Measurements from ENCODE around the gene WASF1.
"Not testable (repeated sequence)": the region's sequence is repeated elsewhere in the genome, so short reads cannot be mapped to it uniquely, and the experiment has no call there.

The WASF1 gene

DNA sequence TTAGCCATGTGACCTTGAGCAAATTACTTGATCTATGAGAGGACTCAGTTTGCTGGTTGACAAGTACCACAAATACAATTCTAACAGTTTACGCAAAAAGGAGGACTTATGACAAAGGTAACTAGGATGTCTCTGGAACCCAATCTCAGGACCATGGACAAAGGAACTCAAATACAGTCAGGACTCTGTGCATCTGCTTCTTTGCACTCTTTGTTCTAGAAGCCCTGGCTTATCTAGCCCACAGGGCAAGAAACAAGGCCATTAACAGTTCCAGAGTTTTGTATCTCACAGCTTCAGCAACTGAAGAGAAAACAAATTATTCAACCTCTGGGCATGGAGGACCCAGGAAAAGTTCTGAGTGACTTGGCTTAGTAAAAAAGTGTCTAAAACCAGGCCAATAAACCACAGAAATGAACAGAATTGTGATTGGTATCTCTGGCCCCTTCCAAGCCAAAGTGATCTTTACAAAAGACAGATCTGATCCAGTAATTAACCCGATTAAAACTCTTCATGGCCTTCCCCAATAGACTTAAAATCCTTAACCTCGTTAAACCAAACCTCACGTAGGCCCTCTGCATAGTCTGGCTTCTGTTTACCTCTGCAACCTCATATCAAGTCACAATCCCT is 5.9 kb downstream of the WASF1 start:
- no peak for DNase-seq (ENCODE audit: low spot score)

DNA sequence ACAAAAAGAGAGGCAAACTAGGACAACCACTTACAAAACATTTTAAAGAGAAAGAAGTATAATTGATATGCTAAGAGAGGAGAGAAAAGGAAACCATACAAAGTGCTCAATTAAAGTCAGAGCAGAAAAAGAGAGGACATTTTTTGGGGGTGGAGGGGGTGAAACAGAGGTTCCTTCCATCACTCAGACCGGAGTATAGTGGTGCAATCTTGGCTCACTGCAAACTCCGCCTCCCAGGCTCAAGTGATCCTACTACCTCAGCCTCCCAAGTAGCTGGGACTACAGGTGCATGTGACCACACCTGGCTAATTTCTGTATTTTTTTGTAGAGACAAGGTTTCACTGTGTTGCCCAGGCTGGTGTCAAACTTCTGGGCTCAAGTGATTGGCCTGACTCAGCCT is 9.4 kb downstream of the WASF1 start:
- DNase-seq (ENCODE audit: low spot score) = no peak

DNA sequence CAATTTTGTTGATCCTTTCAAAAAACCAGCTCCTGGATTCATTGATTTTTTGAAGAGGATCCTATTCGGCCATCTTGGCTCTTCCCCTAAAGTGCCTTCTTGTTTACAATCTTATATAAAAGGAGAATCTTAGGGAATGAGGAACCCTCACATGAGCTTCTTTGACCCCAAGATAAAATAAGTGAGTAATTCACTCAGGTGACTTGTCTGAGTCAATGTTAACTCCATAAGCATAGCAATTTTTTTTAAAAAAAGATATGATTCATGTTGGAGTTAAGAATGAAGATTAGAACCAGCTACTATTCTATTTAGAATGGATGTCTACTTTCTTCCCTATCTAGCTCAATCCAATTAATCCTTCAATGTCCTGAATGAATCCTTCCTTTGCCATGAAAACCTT is 21.0 kb downstream of the WASF1 start:
- DNase-seq (ENCODE audit: low spot score) = no peak

DNA sequence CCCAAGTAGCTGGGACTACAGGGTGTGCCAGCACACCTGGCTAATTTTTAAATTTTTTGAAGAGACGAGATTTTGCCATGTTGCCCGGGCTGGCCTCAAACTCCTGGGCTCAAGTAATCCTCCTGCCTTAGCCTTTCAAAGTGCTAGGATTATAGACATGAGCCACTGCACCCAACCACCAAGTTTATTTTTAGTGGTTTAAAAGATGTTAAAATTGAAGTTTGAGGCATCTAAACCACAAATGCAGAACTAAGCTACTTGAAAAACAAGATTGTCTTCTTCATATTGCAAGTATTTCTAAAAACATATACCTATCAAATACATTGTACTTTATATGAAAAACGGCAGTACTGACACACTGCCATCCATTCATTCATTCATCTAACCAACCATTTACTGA is 31.6 kb downstream of the WASF1 start:
- DNase-seq (ENCODE audit: low spot score) = no peak

DNA sequence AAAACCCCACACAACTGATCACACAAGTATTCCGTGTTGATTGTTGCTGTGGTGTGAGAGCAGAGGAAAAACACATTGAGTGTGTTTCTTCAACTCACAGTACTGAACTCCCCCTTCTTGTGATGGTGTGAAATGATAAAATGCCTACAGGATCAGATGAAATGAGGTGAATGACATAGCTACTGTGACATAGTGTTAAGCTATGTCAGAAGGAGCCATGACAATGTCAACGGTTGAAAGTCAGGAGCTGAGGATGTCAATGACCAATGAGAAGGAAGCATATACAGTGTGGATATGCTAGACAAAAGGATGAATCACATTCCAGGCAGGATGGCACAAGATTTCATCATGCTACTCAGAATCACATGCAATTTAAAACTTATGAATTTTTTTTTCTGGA is 38.8 kb downstream of the WASF1 start:
- DNase-seq (ENCODE audit: low spot score) = no peak

DNA sequence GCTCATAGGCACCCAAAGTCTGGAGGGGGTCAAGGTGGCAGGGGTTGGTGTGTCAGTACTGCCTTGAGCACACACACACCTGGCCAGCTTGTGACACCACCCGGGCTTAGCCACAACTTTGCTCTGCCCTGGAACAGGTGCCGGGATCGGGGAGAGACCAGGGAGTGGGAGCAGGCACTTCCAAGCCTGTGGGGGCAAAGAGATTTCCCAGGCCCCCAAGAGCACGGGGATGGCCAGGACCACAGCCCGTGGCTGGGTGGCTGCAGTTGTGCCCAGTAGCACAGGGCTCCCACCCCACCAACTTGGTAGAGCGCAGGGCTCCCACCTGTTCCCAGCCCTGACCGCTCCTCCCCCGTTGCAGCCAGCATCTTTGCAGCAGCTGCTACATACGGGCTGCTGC is 40.4 kb downstream of the WASF1 start:
- no peak for DNase-seq (ENCODE audit: low spot score)

DNA sequence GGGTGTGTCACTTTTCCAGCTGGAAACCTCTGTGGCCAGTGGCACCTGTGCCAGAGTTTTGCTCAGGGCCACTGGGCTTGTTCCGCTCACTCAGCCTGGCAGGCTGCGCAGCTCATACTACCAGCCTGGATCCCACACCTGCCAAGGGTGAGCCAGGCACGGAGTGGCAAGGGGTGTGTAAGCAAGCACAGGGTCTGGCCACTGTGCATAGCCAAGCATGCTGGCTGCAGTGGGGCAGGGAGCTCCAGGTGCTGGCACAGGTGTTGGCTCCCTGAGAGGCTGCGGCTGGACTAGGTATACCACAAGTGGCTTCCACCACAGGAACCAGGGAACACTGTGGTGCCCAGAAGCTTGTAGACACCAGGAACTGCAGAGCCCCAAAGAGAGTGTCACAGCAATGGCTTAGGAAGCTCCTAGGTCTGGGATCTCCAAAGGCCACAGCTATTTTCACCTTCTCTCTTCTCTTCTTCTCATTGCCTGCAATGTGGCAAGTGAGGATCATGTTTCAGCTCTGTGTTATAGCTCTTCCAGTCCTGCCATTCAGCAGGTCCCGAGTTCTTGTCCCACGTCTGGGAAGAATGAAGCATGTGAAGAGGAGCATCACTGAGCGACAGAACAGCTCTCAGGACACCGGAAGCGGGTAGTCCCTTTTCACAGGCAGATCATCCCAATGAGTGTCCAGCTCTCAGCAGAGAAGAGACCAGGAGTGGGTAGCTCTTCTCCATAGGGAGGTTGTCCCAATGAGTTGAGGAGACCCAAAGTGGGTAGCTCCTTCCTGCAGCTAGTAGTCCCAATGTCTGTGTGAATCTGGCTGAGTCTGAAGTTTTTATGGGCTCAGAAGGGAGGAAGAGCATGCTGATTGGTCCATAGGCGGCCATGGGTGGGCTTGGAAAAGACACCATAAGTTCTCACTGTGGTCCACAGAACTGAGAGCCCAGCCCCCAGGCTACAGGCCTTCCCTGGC is 41.3 kb downstream of the WASF1 start:
- DNase-seq (ENCODE audit: low spot score) = no peak

DNA sequence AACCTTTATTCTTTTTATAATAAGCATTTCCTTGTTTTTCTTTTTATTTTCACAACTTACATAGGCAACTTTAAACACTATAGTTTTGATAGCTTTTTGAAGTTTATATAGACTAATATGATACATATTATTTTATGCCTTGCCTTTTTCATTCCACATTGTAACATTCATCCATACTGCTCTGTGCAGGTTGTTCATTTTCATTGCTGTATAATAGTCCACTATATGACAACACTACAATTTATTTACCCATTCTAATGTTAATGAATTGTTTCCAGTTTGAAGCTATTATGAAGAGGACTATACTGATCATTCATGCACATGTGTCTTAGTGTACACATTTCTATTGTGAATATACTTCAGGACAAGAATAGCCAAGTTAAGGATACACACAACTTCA is 49.1 kb downstream of the WASF1 start:
- DNase-seq (ENCODE audit: low spot score) = no peak

DNA sequence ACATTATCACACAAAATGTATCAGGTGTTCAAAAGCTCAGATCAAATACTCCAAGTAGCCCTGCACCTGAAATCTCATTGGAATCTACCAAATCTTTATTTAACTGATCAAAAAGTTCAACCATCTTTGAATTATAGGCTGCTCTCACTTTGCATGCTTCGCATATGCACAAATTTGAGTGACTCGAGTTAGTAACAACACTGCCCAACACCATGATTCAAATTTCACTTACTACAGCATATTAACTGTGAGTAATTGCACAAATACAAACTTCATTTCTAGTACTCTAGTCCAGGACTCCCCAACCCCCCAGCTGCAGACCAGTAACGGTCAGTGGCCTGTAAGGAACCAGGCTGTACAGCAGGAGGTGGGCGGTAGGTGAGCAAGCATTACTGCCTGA is 51.1 kb downstream of the WASF1 start:
- no peak for DNase-seq (ENCODE audit: low spot score)

DNA sequence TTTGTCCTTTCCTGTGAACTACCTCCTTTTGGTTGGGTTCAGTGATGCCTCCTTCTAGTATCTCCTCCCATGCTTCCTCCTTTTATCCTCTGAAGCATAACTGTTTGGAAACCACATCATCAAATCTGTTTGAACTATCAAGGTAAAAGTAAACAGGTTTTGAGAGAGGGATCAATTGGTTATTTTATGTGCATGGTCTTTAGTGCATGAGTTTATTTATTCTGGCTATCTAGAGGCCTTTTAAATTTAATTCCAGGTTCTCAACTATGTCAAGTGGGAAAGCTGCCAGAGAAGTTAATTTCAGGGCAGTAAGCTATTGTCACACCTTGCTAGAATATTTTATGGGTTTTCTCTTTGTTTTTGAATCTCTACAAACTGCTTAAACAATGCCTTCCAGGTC is 54.1 kb downstream of the WASF1 start:
- no peak for DNase-seq (ENCODE audit: low spot score)

DNA sequence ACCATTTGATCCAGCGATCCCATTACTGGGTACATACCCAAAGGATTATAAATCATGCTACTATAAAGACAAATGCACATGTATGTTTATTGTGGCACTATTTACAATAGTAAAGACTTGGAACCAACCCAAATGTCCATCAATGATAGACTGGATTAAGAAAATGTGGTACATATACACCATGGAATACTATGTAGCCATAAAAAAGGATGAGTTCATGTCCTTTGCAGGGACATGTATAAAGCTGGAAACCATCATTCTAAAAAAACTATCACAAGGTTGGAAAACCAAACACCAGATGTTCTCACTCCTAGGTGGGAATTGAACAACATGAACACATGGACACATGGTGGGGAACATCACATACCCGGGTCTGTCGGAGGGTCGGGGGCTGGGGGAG is 57.8 kb downstream of the WASF1 start:
- DNase-seq (ENCODE audit: low spot score) = not testable (repeated sequence)

DNA sequence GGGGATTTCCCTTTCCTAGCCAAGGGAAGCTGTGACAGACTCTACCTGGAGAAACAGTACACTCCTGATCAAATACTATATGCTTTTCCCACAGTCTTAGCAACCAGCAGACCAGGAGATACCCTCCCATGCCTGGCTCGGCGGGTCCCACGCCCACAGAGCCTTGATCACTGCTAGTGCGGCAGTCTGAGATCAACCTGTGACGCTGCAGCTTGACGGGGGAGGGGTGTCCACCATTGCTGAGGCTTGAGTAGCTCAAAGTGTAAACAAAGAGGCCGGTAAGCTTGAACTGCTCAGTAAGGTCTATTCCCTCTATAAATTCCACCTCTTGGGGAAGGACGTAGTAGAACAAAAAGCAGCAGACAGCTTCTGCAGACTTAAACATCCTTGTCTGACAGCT is 63.2 kb downstream of the WASF1 start:
- DNase-seq (ENCODE audit: low spot score) = no peak

DNA sequence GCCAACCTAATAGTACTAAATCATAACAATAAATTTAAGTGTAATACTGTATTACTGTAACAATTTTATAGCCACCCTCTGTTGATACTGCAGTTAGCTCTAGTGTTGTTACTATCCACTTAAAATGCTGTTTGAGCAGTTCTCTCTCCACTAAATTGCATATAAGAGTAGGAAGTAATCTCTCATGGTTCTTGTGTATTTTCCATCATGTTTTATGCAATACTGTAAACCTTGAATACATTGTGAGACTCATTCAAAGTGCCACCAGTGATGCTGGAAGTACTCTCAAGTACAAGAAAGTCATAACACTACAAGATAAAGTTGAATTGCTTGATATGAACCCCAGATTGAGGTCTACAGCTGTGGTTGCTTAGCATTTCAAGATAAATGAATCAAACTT is 65.5 kb downstream of the WASF1 start:
- DNase-seq (ENCODE audit: low spot score) = no peak

DNA sequence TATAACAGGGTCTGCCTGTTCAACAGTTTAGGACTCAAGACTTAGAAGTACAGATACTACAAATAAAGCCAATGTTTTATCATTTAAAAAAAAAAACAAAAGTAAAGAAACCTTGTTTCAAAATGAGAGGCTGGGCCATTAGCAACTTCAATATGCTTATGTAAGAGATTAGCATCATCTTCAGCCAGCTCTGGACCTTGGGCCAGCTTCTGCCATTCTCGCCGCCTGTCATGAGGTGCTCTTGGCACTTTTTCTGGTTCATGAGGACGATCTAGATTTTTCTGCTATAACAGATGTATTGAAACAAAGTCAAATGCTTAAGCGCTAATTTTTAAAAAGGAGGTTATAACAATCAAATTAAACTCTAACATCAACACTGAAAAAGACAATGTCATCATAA is 74.2 kb downstream of the WASF1 start:
- no peak for DNase-seq (ENCODE audit: low spot score)

DNA sequence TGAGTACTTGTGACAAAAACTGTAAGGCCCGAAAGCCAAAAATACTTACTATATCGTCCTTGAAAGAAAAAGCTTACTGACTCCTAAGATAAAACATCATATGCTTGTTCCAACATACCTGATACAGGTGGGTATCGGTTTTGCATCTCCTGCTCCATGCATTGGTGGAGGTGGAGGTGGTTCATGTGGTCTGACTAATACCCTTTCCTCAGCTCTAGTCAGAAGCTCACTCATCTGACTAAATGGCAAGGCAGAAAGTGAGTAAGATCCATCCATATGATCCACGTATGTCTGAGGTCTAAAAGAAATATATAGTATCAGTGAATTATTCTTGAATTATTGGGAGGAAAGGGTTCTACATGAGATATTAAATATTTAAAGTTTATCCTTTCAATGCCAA is 76.2 kb downstream of the WASF1 start:
- DNase-seq (ENCODE audit: low spot score) = no peak

DNA sequence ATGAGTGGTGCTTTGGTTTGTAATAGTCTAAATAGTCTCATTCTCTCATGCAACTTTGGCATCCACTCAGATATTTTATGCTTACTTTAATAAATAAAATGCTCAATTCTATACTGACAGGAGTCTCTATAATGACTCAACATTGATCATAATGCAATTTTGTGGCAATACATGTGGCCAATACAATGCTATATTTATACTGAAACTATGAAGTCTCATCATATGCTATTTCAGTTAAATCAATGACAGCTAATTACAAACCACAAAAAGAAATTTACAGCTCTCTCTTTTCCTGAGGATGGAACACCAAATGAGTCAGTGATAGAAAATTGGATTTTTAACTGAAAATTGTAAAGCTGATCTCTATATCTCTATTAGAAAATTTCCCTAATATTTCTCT is 77.1 kb downstream of the WASF1 start:
- no peak for DNase-seq (ENCODE audit: low spot score)

DNA sequence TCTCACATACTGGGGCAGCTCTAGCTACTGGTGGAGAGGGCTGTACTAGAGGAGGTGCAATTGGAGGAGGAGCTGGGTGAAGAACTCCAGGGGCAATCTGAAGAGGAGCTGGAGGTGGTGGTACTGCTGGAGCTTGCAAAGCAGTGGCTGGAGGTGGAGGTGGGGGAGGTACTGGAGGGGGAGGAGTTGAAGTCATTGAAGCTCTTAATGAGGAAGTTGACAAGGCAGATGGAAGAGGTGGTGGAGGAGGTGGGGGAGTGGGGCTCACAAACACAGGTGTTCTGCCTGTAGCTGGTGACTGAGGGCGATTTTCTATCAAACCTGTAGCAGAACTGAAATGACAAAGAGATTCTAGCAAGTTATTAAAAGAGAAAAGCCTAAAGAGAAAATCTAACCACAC is 77.6 kb downstream of the WASF1 start:
- DNase-seq (ENCODE audit: low spot score) = peak; percentile 74

DNA sequence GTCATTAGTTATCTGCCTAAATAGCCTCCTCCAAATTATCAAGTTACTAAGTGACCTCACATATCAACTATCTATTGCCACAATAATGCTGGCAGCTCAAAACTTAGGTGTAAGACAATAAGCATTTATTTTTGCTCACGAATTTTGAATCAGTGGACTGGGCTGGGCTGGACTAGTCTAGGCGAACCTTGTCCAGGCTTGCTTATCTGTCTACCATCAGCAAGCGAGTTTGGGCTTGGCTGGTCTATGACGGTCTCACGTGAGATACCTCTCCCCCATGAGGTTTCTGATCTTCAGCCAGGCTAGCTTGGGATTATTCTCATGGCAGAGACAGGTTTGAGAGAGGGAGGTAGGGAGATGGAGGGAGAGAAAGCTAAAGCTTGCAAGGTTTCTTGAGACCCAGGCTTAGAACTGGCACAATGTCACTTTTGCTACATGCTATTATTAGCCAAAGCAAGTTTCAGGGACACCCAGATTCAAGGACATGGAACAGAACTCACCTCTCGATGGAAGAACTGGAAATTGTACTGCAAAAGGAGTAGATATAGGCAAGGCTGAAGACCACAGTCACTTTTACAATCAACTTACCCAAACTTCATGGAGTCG is 80.9 kb downstream of the WASF1 start:
- DNase-seq (ENCODE audit: low spot score) = no peak

DNA sequence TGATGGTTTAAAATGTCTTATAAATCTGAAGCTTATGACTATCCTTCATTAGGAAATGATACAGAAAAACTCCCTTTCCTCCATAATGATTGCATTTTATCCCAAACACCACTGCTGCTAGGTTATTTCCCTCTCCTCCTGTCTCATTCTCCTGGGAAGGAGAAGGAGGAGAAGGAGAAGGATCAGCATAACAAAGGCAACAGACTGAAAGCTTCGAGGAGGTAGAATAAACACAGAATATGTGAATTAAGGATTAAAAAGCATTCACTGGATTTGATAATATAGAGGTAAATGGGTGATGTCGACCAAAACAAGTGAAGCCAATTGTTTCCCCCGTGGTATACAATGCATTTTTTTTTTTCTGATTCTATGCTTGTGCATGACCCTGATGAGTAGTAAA is 82.0 kb downstream of the WASF1 start:
- DNase-seq (ENCODE audit: low spot score) = no peak

DNA sequence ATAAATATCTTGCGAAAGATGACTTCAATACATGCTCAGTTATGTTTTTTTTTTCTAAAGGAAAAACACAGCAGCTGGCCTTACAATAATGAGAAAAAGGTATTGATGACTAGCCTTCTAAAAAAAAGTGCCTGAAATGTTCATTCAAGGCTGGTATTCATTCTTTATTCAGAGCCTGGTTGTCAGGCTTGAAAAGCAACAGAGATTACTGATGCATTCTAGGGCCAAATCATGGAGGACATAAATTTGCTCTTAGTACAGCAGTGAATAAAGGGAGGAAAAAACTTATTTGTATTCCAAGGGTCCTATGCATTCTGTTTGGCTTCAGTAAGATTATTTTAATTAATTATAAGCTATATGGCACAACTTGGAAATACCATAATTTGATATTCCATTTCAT is 83.5 kb downstream of the WASF1 start:
- no peak for DNase-seq (ENCODE audit: low spot score)

DNA sequence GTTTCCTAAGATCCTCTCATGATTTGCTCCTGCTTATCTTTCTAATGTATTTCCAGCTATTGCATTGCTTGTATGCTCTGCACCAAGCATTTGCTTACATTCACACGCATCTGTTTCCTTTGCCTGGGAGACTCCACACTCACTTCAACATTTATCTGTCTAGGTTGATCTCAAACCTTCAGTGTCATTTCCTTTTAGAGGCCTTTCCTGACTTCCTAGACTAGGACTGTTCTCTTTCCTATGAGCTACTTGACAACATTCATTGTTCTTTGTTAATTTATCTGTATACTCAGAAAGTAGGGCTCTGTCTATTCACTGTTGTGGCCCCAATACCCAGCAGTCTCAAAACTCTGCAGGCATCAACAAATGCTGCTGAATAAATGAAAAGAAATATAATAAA is 84.4 kb downstream of the WASF1 start:
- no peak for DNase-seq (ENCODE audit: low spot score)

DNA sequence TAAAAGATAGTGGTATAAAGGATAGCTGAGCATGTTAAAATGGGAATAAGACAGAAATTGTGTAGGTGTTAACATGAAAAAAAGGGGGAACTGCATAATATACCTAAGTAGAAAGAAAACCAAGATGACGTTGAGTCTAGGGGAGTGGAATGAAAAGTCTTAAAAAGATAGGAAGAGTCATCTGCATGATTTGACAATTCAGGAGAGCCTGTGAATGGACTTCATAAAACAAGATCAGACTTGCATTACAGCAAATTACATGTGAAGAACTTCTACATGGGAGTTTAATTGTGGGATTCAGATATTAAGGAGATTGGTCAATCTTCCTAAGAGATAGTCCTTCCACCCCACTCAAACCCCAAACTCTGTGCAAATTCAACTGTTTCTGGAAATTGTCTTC is 85.5 kb downstream of the WASF1 start:
- no peak for DNase-seq (ENCODE audit: low spot score)

DNA sequence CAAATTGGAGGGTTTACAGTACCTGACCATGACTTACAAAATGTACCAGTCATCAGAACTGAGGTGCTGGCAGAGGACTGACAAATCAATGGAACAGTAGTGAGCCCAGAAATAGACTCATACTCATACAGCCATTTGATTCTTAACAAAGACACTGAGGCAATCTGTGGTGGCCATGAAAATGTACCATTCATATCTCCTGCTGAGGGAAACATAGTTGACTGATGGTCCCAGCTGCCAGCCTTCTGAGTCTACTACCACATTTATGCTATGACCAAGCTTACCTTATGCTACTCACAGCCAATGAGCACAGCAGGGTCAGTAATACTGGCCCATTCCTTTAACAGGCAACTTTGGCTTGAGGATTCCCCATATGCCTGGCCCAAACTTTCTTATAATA is 88.6 kb downstream of the WASF1 start:
- DNase-seq (ENCODE audit: low spot score) = no peak

Data from germinal center (tissue), 1 donor.